Measurements from ENCODE around the gene CD244. TPM values are rescaled to one million over a fixed set of nuclear protein-coding genes. Genes with fewer than 3 reads are reported as not detected.
"Not testable (repeated sequence)": the region's sequence is repeated elsewhere in the genome, so short reads cannot be mapped to it uniquely, and the experiment has no call there.

Gene CD244
- total and polyA plus RNA-seq, 9 donors = 0.13 to 1.3 (median 0.30) TPM

DNA sequence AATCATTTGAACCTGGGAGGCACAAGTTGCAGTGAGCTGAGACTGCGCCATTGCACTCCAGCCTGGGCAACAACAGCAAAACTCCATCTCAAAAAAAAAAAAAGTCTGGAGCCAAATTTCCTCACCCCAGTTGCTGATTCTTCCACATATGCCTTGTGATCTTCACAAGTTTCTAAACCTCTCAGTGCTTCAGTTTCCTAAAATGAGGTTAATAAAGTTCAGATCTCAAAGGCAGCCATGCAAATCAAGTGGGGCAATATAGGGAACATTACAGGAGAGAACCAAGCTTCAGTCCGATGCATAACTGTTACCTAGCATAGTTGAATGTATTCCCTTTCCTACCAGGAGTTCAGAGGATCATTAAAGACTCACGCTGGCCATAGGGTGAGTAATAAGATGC lies 17.5 kb upstream of the CD244 start:
- H3K4me1 ChIP-seq (ENCODE audit: control insufficient read depth, insufficient read depth, low read length) = no peaks in the 10 kb centered on the region
- DNase-seq = no peak
- H3K27ac ChIP-seq (ENCODE audit: low read length) = no peak overlapping the region
- H3K4me3 ChIP-seq (ENCODE audit: low read length) = no peak overlapping the region
- H3K27me3 ChIP-seq (ENCODE audit: control insufficient read depth, insufficient read depth, low read length) = no peaks in the 10 kb centered on the region
- no peaks in the 10 kb centered on the region for H3K36me3 ChIP-seq (ENCODE audit: control insufficient read depth, insufficient read depth, low read length)
- H3K9me3 ChIP-seq (replicated peaks; ENCODE audit: control insufficient read depth, low read depth, low read length) = no peaks in the 10 kb centered on the region
- WGBS (ENCODE audit: insufficient coverage) = 80% methylated on average over 1 of the region's 3 CpGs

DNA sequence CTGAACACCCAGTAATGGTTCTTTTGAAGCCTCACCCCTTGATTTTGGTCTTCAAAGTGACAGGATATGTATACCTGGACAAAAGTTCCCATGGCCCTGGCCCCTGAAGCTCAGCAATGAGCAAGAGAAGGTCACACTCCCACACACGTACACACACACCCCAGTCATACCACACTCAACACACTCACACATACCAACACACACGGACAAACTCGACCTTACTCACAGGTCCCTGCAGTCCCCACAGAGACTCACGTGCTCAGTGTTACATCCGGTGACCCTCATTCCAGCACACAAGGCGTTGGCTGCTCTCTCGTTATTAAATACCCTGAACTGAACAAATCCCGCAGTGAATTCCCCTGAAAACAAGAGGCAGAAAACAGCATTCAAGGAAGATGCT lies 16.4 kb upstream of the CD244 start:
- Histone ChIP-seq H3K27ac (ENCODE audit: low read length) (no peak overlapping the region), H3K9me3 (replicated peaks; ENCODE audit: control insufficient read depth, low read depth, low read length) (no peaks in the 10 kb centered on the region), H3K4me3 (ENCODE audit: low read length) (no peak overlapping the region), H3K4me1 (ENCODE audit: control insufficient read depth, insufficient read depth, low read length) (no peaks in the 10 kb centered on the region), H3K27me3 (ENCODE audit: control insufficient read depth, insufficient read depth, low read length) (no peaks in the 10 kb centered on the region), H3K36me3 (ENCODE audit: control insufficient read depth, insufficient read depth, low read length) (no peaks in the 10 kb centered on the region)
- no peak for DNase-seq
- 59% methylated on average over 8 of the region's 8 CpGs for WGBS (ENCODE audit: insufficient coverage)

DNA sequence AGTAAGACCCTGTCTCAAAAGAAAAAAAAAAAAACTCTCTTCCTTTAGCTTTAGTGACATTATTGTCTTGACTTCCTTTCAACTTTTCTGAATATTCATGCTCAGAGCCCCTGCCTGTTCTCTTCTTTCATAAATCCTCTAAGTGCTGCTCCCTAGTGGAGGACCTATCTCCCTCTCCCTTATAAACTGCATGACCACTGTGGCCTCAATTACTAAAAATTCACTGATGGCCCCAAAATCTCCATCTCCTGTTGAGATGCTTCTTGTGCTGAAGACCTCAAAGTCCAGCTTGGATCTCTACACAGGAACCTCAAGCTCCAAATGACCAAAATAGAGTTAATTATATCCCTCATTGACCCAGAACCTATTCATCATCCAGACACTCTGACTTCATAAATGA lies 14.5 kb upstream of the CD244 start:
- H3K9me3 ChIP-seq (replicated peaks; ENCODE audit: control insufficient read depth, low read depth, low read length) = no peaks in the 10 kb centered on the region
- no peaks in the 10 kb centered on the region for H3K27me3 ChIP-seq (ENCODE audit: control insufficient read depth, insufficient read depth, low read length)
- no peaks in the 10 kb centered on the region for H3K36me3 ChIP-seq (ENCODE audit: control insufficient read depth, insufficient read depth, low read length)
- no peak for DNase-seq
- no peaks in the 10 kb centered on the region for H3K4me1 ChIP-seq (ENCODE audit: control insufficient read depth, insufficient read depth, low read length)
- no peak overlapping the region for H3K4me3 ChIP-seq (ENCODE audit: low read length)
- H3K27ac ChIP-seq (ENCODE audit: low read length) = no peak overlapping the region

DNA sequence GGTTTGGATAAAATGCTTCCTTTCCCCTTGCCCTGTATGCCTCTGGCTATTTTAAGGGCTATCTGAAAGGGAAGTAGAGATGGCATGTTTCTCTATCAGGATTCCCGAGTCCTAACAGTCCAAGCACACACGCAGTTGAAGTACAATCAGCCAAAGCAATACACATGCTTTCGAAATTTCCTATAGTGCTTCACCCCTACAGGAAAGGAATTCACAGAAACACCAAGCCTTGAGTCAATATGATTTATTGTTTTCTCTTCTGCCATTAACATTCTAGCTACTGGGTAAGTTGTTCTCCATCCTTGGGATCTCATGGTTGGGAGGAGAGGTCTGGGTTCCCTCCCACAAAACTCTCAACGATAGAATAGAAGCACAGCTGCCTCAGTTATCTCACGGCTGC lies 13.6 kb upstream of the CD244 start:
- no peaks in the 10 kb centered on the region for H3K9me3 ChIP-seq (replicated peaks; ENCODE audit: control insufficient read depth, low read depth, low read length)
- H3K4me3 ChIP-seq (ENCODE audit: low read length) = no peak overlapping the region
- no peaks in the 10 kb centered on the region for H3K4me1 ChIP-seq (ENCODE audit: control insufficient read depth, insufficient read depth, low read length)
- H3K27me3 ChIP-seq (ENCODE audit: control insufficient read depth, insufficient read depth, low read length) = no peaks in the 10 kb centered on the region
- no peaks in the 10 kb centered on the region for H3K36me3 ChIP-seq (ENCODE audit: control insufficient read depth, insufficient read depth, low read length)
- DNase-seq = no peak
- H3K27ac ChIP-seq (ENCODE audit: low read length) = no peak overlapping the region
- no CpG with 5 or more reads among the region's 5 CpGs for WGBS (ENCODE audit: insufficient coverage)

DNA sequence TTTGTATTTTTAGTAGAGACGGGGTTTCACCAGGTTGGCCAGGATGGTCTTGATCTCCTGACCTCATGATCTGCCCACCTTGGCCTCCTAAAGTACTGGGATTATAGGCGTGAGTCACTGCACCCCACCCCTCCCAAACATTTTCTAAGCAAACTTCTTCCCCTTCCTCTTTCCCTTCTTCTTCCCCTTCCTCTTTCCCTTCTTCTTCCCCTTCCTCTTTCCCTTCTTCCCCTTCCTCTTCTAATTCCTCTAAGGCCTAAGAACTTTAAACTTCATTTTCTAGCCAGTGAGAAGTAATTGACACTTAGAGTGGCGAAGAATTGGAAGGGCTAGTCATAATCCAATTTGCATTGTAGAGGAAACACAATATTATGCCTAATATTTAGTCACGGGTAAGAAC lies 12.9 kb upstream of the CD244 start:
- H3K4me1 ChIP-seq (ENCODE audit: control insufficient read depth, insufficient read depth, low read length); H3K9me3 ChIP-seq (replicated peaks; ENCODE audit: control insufficient read depth, low read depth, low read length); H3K27me3 ChIP-seq (ENCODE audit: control insufficient read depth, insufficient read depth, low read length); DNase-seq; H3K4me3 ChIP-seq (ENCODE audit: low read length); H3K27ac ChIP-seq (ENCODE audit: low read length); H3K36me3 ChIP-seq (ENCODE audit: control insufficient read depth, insufficient read depth, low read length): not testable (repeated sequence)
- WGBS (ENCODE audit: insufficient coverage) = 33% methylated on average over 1 of the region's 4 CpGs

DNA sequence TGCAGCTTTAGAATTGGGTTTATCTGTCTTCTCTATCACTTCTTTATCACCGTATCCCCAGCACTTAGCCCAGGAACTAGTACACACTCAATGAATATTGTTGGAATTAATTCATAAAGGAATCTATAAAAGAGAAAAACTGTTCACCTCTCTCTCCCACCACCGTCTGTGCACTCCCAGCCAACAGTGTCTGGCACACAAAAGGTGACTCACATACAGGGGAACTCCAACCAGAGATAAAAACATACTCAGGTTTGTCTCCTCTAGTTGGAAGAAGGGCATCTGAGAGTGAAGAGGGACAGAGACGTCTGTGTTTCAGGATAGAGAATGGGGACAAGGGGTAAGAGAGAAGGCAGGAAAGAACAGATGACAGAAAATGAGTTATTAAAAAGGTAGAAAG lies 12.2 kb upstream of the CD244 start:
- H3K27ac ChIP-seq (ENCODE audit: low read length) = no peak overlapping the region
- WGBS (ENCODE audit: insufficient coverage) = no CpG with 5 or more reads among the region's 3 CpGs
- H3K27me3 ChIP-seq (ENCODE audit: control insufficient read depth, insufficient read depth, low read length) = no peaks in the 10 kb centered on the region
- no peaks in the 10 kb centered on the region for H3K4me1 ChIP-seq (ENCODE audit: control insufficient read depth, insufficient read depth, low read length)
- DNase-seq = no peak
- H3K9me3 ChIP-seq (replicated peaks; ENCODE audit: control insufficient read depth, low read depth, low read length) = no peaks in the 10 kb centered on the region
- H3K4me3 ChIP-seq (ENCODE audit: low read length) = no peak overlapping the region
- no peaks in the 10 kb centered on the region for H3K36me3 ChIP-seq (ENCODE audit: control insufficient read depth, insufficient read depth, low read length)

DNA sequence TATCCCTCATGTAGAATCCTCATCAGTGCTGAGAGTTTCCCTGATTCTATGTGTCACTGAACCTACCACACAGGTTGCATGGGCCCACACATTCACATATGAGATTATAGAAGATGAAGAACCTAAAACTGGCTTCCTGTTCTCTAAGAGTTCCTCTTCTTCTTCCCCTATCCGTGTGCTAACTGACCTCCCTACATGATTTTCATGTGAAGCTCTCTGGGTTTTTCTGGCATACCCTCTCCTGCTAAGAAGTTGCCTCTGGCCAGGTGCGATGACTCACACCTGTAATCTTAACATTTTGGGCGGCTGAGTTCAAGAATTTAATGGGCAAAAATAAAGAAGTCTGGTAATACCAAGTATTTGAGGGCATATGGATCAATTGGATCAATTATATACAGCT lies 5.5 kb upstream of the CD244 start:
- no peaks in the 10 kb centered on the region for H3K9me3 ChIP-seq (replicated peaks; ENCODE audit: control insufficient read depth, low read depth, low read length)
- no peak for DNase-seq
- 50% methylated on average over 3 of the region's 3 CpGs for WGBS (ENCODE audit: insufficient coverage)
- no peak overlapping the region for H3K27ac ChIP-seq (ENCODE audit: low read length)
- H3K4me3 ChIP-seq (ENCODE audit: low read length) = no peak overlapping the region
- no peaks in the 10 kb centered on the region for H3K27me3 ChIP-seq (ENCODE audit: control insufficient read depth, insufficient read depth, low read length)
- H3K36me3 ChIP-seq (ENCODE audit: control insufficient read depth, insufficient read depth, low read length) = no peaks in the 10 kb centered on the region
- no peaks in the 10 kb centered on the region for H3K4me1 ChIP-seq (ENCODE audit: control insufficient read depth, insufficient read depth, low read length)

DNA sequence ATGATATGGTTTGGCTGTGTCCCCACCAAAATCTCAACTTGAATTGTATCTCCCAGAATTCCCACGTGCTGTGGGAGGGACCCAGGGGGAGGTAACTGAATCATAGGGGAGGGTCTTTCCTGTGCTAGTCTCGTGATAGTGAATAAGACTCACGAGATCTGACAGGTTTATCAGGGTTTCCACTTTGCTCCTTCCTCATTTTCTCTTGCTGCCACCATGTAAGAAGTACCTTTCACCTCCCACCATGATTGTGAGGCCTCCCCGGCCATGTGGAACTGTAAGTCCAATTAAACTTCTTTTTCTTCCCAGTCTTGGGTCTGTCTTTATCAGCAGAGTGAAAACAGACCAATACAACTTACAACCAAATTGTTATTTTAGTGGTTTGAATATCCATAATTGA lies 5.0 kb upstream of the CD244 start:
- not testable (repeated sequence) for H3K4me3 ChIP-seq (ENCODE audit: low read length); H3K36me3 ChIP-seq (ENCODE audit: control insufficient read depth, insufficient read depth, low read length); H3K27ac ChIP-seq (ENCODE audit: low read length); DNase-seq; H3K27me3 ChIP-seq (ENCODE audit: control insufficient read depth, insufficient read depth, low read length); H3K9me3 ChIP-seq (replicated peaks; ENCODE audit: control insufficient read depth, low read depth, low read length); H3K4me1 ChIP-seq (ENCODE audit: control insufficient read depth, insufficient read depth, low read length)
- WGBS (ENCODE audit: insufficient coverage) = no CpG with 5 or more reads among the region's 4 CpGs

DNA sequence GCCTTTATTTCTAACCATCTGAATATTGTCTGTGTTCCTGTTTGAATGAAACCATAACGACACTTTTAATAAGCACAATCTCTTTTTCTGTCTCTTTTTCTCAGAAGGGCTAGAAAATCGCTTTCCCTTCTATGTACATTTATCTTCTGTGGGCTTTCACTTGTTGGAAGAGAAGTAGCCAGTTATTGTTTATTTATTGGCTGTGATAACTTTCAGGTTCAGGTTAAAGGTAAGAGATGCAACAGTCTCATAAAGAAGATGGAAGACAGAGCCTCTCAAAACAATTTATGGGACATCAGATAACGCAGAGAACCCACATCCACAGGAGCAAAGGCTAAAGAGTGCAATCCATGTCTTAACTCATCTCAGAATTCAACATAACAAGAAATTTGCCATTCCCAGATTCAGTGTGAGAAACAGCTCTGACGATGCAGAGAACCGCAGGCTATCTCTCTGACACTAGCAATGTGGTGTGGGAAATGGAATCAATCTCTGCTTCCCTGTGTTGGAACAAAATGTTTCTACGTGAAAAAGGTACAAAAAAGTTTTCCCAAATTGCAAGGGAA lies 4.1 kb upstream of the CD244 start:
- Histone ChIP-seq H3K27me3 (ENCODE audit: control insufficient read depth, insufficient read depth, low read length) (no peaks in the 10 kb centered on the region), H3K9me3 (replicated peaks; ENCODE audit: control insufficient read depth, low read depth, low read length) (no peaks in the 10 kb centered on the region), H3K4me3 (ENCODE audit: low read length) (no peak overlapping the region), H3K36me3 (ENCODE audit: control insufficient read depth, insufficient read depth, low read length) (no peaks in the 10 kb centered on the region), H3K27ac (ENCODE audit: low read length) (no peak overlapping the region), H3K4me1 (ENCODE audit: control insufficient read depth, insufficient read depth, low read length) (no peaks in the 10 kb centered on the region)
- no peak for DNase-seq
- 30% methylated on average over 1 of the region's 6 CpGs for WGBS (ENCODE audit: insufficient coverage)

DNA sequence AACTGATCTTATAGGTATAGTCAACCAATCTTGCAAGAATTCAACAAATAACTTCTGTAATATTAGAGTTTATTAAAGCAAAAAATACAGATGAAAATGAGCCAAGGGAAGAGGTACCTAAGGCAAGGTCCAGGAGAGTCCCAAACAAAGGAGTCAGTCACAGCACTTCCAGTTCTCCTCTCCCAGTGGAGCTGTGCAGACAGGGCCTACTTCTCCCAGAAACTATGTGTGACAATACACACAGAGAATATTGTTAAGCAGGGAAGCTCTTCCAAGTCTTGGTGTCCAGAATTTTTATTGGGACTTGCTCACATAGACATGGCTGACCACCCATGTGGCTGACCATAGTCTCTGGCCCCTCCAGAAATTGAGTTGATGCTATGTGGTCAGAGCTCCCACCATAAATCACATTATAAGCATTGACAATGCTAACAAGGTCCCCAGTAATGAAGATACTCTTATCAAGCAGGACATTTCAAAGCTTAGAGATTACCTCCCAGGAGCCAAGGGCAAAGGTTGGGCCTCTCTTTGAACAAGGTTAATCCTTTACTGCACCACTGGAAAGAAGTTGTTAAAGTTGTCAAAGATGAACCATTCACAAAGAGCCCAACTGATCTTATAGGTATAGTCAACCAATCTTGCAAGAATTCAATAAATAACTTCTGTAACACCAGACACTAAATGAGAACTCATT lies 3.5 kb upstream of the CD244 start:
- DNase-seq = no peak
- Histone ChIP-seq H3K9me3 (replicated peaks; ENCODE audit: control insufficient read depth, low read depth, low read length) (no peaks in the 10 kb centered on the region), H3K27ac (ENCODE audit: low read length) (no peak overlapping the region), H3K4me3 (ENCODE audit: low read length) (no peak overlapping the region), H3K4me1 (ENCODE audit: control insufficient read depth, insufficient read depth, low read length) (no peaks in the 10 kb centered on the region), H3K27me3 (ENCODE audit: control insufficient read depth, insufficient read depth, low read length) (no peaks in the 10 kb centered on the region), H3K36me3 (ENCODE audit: control insufficient read depth, insufficient read depth, low read length) (no peaks in the 10 kb centered on the region)

DNA sequence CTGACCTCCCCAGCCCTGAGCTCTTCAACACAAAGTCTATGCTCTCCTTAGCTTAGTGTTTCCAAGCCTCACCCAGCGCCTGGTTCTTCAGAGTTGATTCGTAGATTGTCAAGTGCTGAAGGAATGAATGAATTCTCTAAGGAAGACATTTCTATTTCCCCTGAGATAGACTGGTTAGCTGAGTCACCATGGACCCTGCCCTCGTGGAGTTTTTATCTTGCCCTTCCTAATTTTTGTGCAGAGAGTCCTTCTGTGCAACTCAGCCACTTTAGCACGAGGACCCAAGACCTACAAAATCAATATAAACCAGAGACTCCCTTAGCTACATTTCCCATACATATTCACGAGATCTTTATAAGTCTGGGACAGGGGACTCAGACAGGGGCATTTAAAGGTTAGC lies 2.6 kb upstream of the CD244 start:
- H3K4me3 ChIP-seq (ENCODE audit: low read length) = no peak overlapping the region
- no peak for DNase-seq
- H3K27ac ChIP-seq (ENCODE audit: low read length) = no peak overlapping the region
- no peaks in the 10 kb centered on the region for H3K27me3 ChIP-seq (ENCODE audit: control insufficient read depth, insufficient read depth, low read length)
- no peaks in the 10 kb centered on the region for H3K9me3 ChIP-seq (replicated peaks; ENCODE audit: control insufficient read depth, low read depth, low read length)
- H3K36me3 ChIP-seq (ENCODE audit: control insufficient read depth, insufficient read depth, low read length) = no peaks in the 10 kb centered on the region
- 63% methylated on average over 1 of the region's 5 CpGs for WGBS (ENCODE audit: insufficient coverage)
- no peaks in the 10 kb centered on the region for H3K4me1 ChIP-seq (ENCODE audit: control insufficient read depth, insufficient read depth, low read length)
